Putamen (tissue), 1 donor: ENCODE measurements around the gene STX16.
"Not testable (repeated sequence)": the region's sequence is repeated elsewhere in the genome, so short reads cannot be mapped to it uniquely, and the experiment has no call there.

Source experiments
- DNase-seq: peaks from one replicate; pipeline ENCODE4 v3.0.0-alpha.2; 2016; ENCODE audit warnings: low spot score

The STX16 gene

GRCh38 chr20:58637466-58638213 is 13.4 kb upstream of the STX16 start:
- DNase-seq: no peak

- DNase-seq: no peak
Measured at GRCh38 chr20:58638467-58639181, 12.5 kb upstream of the STX16 start.

GRCh38 chr20:58639182-58640146 is 11.6 kb upstream of the STX16 start:
- DNase-seq: no peak

- no peak for DNase-seq
Measured at GRCh38 chr20:58640446-58640845, 10.6 kb upstream of the STX16 start.

- DNase-seq: no peak
Measured at GRCh38 chr20:58642441-58642840, 8.6 kb upstream of the STX16 start.

- DNase-seq: not testable (repeated sequence)
Measured at GRCh38 chr20:58642896-58643295, 8.2 kb upstream of the STX16 start.

- DNase-seq: no peak
Measured at GRCh38 chr20:58645412-58645968, 5.6 kb upstream of the STX16 start.

- DNase-seq: no peak
Measured at GRCh38 chr20:58646257-58646656, 4.8 kb upstream of the STX16 start.

- no peak for DNase-seq
Measured at GRCh38 chr20:58646703-58647102, 4.4 kb upstream of the STX16 start.

GRCh38 chr20:58647162-58647795 is 3.8 kb upstream of the STX16 start:
- DNase-seq: no peak

GRCh38 chr20:58647796-58648501 is 3.1 kb upstream of the STX16 start:
- DNase-seq: peak; percentile 20

GRCh38 chr20:58648502-58648825 is 2.6 kb upstream of the STX16 start:
- not testable (repeated sequence) for DNase-seq

- DNase-seq: no peak
Measured at GRCh38 chr20:58649288-58650180, 1.5 kb upstream of the STX16 start.

GRCh38 chr20:58650181-58650775 is 805 bp upstream of the STX16 start:
- DNase-seq: peak; percentile 9

GRCh38 chr20:58651559-58651945 is 469 bp downstream of the STX16 start:
- peak; percentile 66 for DNase-seq

- peak; percentile 49 for DNase-seq
Measured at GRCh38 chr20:58651946-58652605, 993 bp downstream of the STX16 start.

GRCh38 chr20:58652606-58653294 is 1.7 kb downstream of the STX16 start:
- DNase-seq: no peak

- no peak for DNase-seq
Measured at GRCh38 chr20:58654337-58654736, 3.3 kb downstream of the STX16 start.
